Trophoblast cell (in vitro differentiated cells and primary cell): ENCODE data around the gene TBC1D28.
"Not testable (repeated sequence)": the region's sequence is repeated elsewhere in the genome, so short reads cannot be mapped to it uniquely, and the experiment has no call there.

Experiments used
- DNase-seq, 2 donors: peaks; one replicate each; pipeline ENCODE4 v3.0.0-alpha.2; 2016
- H2AFZ ChIP-seq: 2 replicates; pipeline ENCODE4 v1.6.1; 2013; ENCODE audit warnings: low read length, moderate library complexity, mild to moderate bottlenecking; ENCODE audit not compliant: insufficient read depth, poor library complexity
- H2AK5ac ChIP-seq: 2 replicates; pipeline ENCODE4 v1.6.1; 2013; ENCODE audit warnings: mild to moderate bottlenecking, low read length
- H2BK120ac ChIP-seq: 2 replicates; pipeline ENCODE4 v1.6.1; 2013; ENCODE audit warnings: low read length, mild to moderate bottlenecking, moderate library complexity; ENCODE audit not compliant: insufficient read depth, poor library complexity
- H2BK12ac ChIP-seq: 2 replicates; pipeline ENCODE4 v1.6.1; 2013; ENCODE audit warnings: mild to moderate bottlenecking, low read length, moderate library complexity
- H2BK5ac ChIP-seq: 2 replicates; pipeline ENCODE4 v1.6.1; 2013; ENCODE audit warnings: low read length, low read depth, moderate library complexity, mild to moderate bottlenecking; ENCODE audit not compliant: poor library complexity
- H3K14ac ChIP-seq: 2 replicates; pipeline ENCODE4 v1.6.1; 2013; ENCODE audit warnings: mild to moderate bottlenecking, low read length
- H3K18ac ChIP-seq: 2 replicates; pipeline ENCODE4 v1.6.1; 2013; ENCODE audit warnings: mild to moderate bottlenecking, low read length
- H3K23ac ChIP-seq: 2 replicates; pipeline ENCODE4 v1.6.1; 2013; ENCODE audit warnings: low read length
- H3K27ac ChIP-seq: 2 replicates; pipeline ENCODE4 v1.5.1; 2013; ENCODE audit warnings: low read depth, mild to moderate bottlenecking, inconsistent platforms, low read length, moderate library complexity
- H3K27me3 ChIP-seq: 2 replicates; pipeline ENCODE4 v1.6.1; 2013; ENCODE audit warnings: inconsistent platforms, mild to moderate bottlenecking, low read length, moderate library complexity; ENCODE audit not compliant: insufficient read depth
- H3K36me3 ChIP-seq, 2 experiments: 1 replicate in 1 of 2; 2 replicates in 1 of 2; pipeline ENCODE4 v1.6.1; 2013; ENCODE audit warnings: low read length in 2 of 2, mild to moderate bottlenecking in 2 of 2, moderate library complexity in 1 of 2; ENCODE audit not compliant: insufficient read depth in 2 of 2, control insufficient read depth in 1 of 2
- H3K4ac ChIP-seq: 2 replicates; pipeline ENCODE4 v1.6.1; 2013; ENCODE audit warnings: low read depth, mild to moderate bottlenecking, low read length, moderate library complexity
- H3K4me1 ChIP-seq, 2 experiments: 1 replicate in 1 of 2; 2 replicates in 1 of 2; pipeline ENCODE4 v1.6.1; 2013; ENCODE audit warnings: low read length in 2 of 2, mild to moderate bottlenecking in 2 of 2, moderate library complexity in 1 of 2; ENCODE audit not compliant: insufficient read depth in 2 of 2, control insufficient read depth in 1 of 2
- H3K4me2 ChIP-seq: 2 replicates; pipeline ENCODE4 v1.6.1; 2013; ENCODE audit warnings: inconsistent platforms, mild to moderate bottlenecking, low read length, moderate library complexity
- H3K4me3 ChIP-seq: 2 replicates; pipeline ENCODE4 v1.5.1; 2013; ENCODE audit warnings: mild to moderate bottlenecking, low read depth, low read length, inconsistent platforms
- H3K79me1 ChIP-seq: one replicate; pipeline ENCODE4 v1.6.1; 2013; ENCODE audit warnings: low read length
- H3K79me2 ChIP-seq: 2 replicates; pipeline ENCODE4 v1.6.1; 2013; ENCODE audit warnings: low read length, mild to moderate bottlenecking; ENCODE audit not compliant: control insufficient read depth, insufficient read depth, poor library complexity
- H3K9ac ChIP-seq: 2 replicates; pipeline ENCODE4 v1.6.1; 2013; ENCODE audit warnings: mild to moderate bottlenecking, low read length
- H3K9me3 ChIP-seq: 2 replicates; pipeline ENCODE4 v1.6.1; 2013; ENCODE audit warnings: low read depth, mild to moderate bottlenecking, control low read depth, inconsistent platforms, low read length; ENCODE audit not compliant: insufficient read depth
- H4K12ac ChIP-seq: 2 replicates; pipeline ENCODE4 v1.6.1; 2013; ENCODE audit warnings: low read depth, mild to moderate bottlenecking, low read length, moderate library complexity
- H4K8ac ChIP-seq: 2 replicates; pipeline ENCODE4 v1.6.1; 2013; ENCODE audit warnings: low read depth, mild to moderate bottlenecking, low read length, moderate library complexity
- H4K91ac ChIP-seq: one replicate; pipeline ENCODE4 v1.6.1; 2013; ENCODE audit warnings: low read depth, mild to moderate bottlenecking, low read length, moderate library complexity
- WGBS: extraction: QIAGEN DNeasy Blood & Tissue Kit; methylation state at CpG from one replicate; pipeline ENCODE4 v1.1.7; 2013; ENCODE audit warnings: missing lambda C conversion rate; ENCODE audit not compliant: insufficient read length, insufficient coverage; ENCODE audit errors: extremely low coverage; 5-methylcytosine and 5-hydroxymethylcytosine counted together

TBC1D28 gene

DNA sequence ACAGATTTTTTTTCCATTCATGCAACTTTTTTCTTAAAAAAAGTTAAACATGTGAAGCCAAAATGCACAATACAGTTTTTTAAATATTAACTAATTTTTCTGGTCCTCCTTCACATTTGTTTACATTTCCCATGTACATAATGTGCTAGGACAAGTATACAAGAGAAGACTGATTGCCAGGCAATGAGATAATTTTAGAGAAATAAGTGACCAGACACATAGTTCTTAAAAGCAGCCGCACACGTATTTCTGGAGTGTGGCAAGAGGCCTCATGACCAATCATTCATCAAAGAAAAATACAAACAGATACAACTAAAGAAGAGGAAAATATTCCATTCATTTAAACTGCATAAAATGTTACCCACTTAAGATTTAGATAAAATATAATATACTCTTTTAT, 22.1 kb upstream of the TBC1D28 start:
- not testable (repeated sequence) for H4K12ac ChIP-seq

DNA sequence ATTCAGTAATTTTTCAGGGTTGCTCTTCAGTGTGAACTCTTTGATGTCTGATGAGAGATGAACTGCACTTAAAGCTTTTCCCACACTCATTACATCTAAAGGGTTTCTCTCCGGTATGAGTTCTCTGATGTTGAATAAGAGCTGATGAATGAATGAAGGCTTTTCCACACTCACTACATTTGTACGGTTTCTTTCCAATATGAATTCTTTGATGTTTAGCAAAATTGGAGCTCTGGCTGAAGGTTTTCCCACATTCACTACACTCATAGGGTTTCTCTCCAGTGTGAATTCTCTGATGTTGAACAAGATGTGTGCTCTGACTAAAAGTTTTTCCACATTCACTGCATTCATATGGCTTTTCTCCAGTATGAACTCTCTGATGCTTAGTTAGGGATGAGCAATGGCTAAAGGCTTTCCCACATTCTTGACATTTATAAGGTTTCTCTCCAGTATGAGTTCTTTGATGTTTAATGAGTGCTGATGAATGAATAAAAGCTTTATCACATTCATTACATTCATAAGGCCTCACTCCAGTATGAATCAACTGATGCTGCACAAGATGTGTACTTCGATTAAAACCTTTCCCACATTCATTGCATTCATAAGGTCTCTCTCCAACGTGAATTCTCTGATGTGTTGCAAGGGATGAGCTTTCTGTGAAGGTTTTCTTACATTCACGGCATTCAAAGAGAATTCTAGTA, 17.9 kb upstream of the TBC1D28 start:
- not testable (repeated sequence) for H3K4me3 ChIP-seq, H4K12ac ChIP-seq, H2BK120ac ChIP-seq, H3K4ac ChIP-seq, H2AK5ac ChIP-seq, H2BK5ac ChIP-seq, H3K27me3 ChIP-seq, H3K14ac ChIP-seq, H3K79me2 ChIP-seq, H4K8ac ChIP-seq, H3K9ac ChIP-seq, DNase-seq, H2BK12ac ChIP-seq, H3K4me1 ChIP-seq, H3K23ac ChIP-seq, H3K79me1 ChIP-seq, H2AFZ ChIP-seq, H3K27ac ChIP-seq, H3K36me3 ChIP-seq, H3K4me2 ChIP-seq, H3K18ac ChIP-seq, H4K91ac ChIP-seq, H3K9me3 ChIP-seq
- WGBS = no CpG with 5 or more reads among the region's 5 CpGs

More for the DNA sequence above, 22.1 kb upstream of the TBC1D28 start:
- H3K27me3 ChIP-seq, H3K9me3 ChIP-seq, H3K18ac ChIP-seq, H3K4me2 ChIP-seq, H2AK5ac ChIP-seq, DNase-seq, H3K23ac ChIP-seq, H4K91ac ChIP-seq, H3K79me2 ChIP-seq, H2BK12ac ChIP-seq, H2BK120ac ChIP-seq, H3K4me3 ChIP-seq, H3K27ac ChIP-seq, H3K4ac ChIP-seq, H3K4me1 ChIP-seq, H3K79me1 ChIP-seq, H2AFZ ChIP-seq, H2BK5ac ChIP-seq, H3K9ac ChIP-seq, H3K14ac ChIP-seq, H4K8ac ChIP-seq: not testable (repeated sequence)
- WGBS = no CpG with 5 or more reads among the region's 2 CpGs
- H3K36me3 ChIP-seq = peaks cover 12 to 13% of the 10 kb centered on the region in 2 experiments

DNA sequence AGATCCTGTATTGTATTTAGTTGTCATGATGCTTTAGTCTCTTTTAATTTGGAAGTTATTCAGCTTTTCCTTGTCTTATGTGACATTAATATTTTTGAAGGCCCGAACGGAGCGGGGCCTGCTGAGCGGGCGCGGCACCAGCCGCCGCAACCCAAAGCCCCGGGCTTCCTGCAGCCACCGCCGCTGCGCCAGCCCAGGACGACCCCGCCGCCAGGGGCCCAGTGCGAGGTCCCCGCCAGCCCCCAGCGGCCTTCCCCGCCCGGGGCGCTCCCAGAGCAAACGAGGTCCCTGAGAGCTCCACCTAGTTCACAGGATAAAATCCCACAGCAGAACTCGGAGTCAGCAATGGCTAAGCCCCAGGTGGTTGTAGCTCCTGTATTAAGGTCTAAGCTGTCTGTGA, 5.9 kb upstream of the TBC1D28 start:
- H2BK5ac ChIP-seq, H3K27ac ChIP-seq, H3K4me3 ChIP-seq, H3K4ac ChIP-seq, H3K36me3 ChIP-seq, H3K4me1 ChIP-seq, H3K4me2 ChIP-seq, H2BK120ac ChIP-seq, H3K79me1 ChIP-seq, H3K27me3 ChIP-seq, H2AK5ac ChIP-seq, H4K8ac ChIP-seq, H3K9me3 ChIP-seq, H3K79me2 ChIP-seq, H2AFZ ChIP-seq, H2BK12ac ChIP-seq, H3K14ac ChIP-seq, DNase-seq, H4K91ac ChIP-seq, H3K9ac ChIP-seq, H4K12ac ChIP-seq, H3K23ac ChIP-seq, H3K18ac ChIP-seq: not testable (repeated sequence)
- WGBS = no CpG with 5 or more reads among the region's 23 CpGs

DNA sequence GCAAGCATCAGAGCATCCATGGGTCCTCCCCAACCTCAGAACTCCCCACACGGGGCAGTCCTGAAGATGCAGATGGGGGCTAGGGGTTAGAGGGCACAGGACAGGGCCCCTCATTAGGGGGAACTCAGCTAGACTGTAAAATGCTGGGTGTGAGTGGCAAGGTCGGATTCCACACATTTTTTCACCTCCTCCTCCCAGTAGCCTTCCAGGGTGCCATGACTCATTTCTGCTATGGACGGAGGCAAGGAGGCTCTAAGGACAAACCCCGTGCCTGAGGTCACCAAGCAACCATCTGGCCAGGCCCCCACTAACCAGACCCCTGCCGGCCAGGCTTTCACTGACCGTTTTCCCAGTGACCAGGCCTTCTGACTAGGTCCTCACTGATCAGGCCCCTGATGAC, 1.1 kb downstream of the TBC1D28 start:
- not testable (repeated sequence) for H3K4me3 ChIP-seq, H3K9ac ChIP-seq, H3K4me1 ChIP-seq, H4K8ac ChIP-seq, H2BK5ac ChIP-seq, H3K4me2 ChIP-seq, H2BK12ac ChIP-seq, H3K14ac ChIP-seq, H3K36me3 ChIP-seq, H3K9me3 ChIP-seq, H3K4ac ChIP-seq, H3K18ac ChIP-seq, H3K27me3 ChIP-seq, H3K79me2 ChIP-seq, H4K12ac ChIP-seq, H3K27ac ChIP-seq, H4K91ac ChIP-seq, H3K79me1 ChIP-seq, H3K23ac ChIP-seq, H2AFZ ChIP-seq, DNase-seq, H2BK120ac ChIP-seq, H2AK5ac ChIP-seq
- WGBS = no CpG with 5 or more reads among the region's 6 CpGs
